Neural progenitor cell (in vitro differentiated cells): ENCODE data around the gene SDK1. TPM values are rescaled to one million over a fixed set of nuclear protein-coding genes. Genes with fewer than 3 reads are reported as not detected.

ENCODE experiments used
- DNase-seq: peaks from one replicate; pipeline ENCODE4 v3.0.0-alpha.2; 2016; ENCODE audit warnings: low spot score
- H2AFZ ChIP-seq: fragments of 200-600 bp; sonication (generic); replicated peaks from 2 replicates; pipeline ENCODE4 v1.6.1; 2016; ENCODE audit warnings: antibody characterized with exemption
- H3F3A ChIP-seq: fragments of 200-600 bp; sonication (generic); 2 replicates; pipeline ENCODE4 v1.6.1; 2016; ENCODE audit warnings: antibody characterized with exemption, low read depth
- H3K27ac ChIP-seq: fragments of 200-600 bp; sonication (generic); 2 replicates; pipeline ENCODE4 v1.5.1; 2016; ENCODE audit warnings: mild to moderate bottlenecking
- H3K27me3 ChIP-seq: fragments of 200-600 bp; sonication (generic); 2 replicates; pipeline ENCODE4 v1.6.1; 2016; ENCODE audit warnings: mild to moderate bottlenecking, moderate library complexity
- H3K36me3 ChIP-seq: fragments of 200-600 bp; sonication (generic); 2 replicates; pipeline ENCODE4 v1.5.1; 2016
- H3K4me1 ChIP-seq: fragments of 200-600 bp; sonication (generic); 2 replicates; pipeline ENCODE4 v1.6.1; 2016; ENCODE audit warnings: mixed run types
- H3K4me2 ChIP-seq: fragments of 200-600 bp; sonication (generic); 2 replicates; pipeline ENCODE4 v1.6.1; 2016
- H3K4me3 ChIP-seq: fragments of 200-600 bp; sonication (generic); 2 replicates; pipeline ENCODE4 v1.5.1; 2016
- H3K79me2 ChIP-seq: fragments of 200-600 bp; sonication (generic); 2 replicates; pipeline ENCODE4 v1.6.1; 2016; ENCODE audit warnings: low read depth
- H3K9ac ChIP-seq: fragments of 200-600 bp; sonication (generic); 2 replicates; pipeline ENCODE4 v1.6.1; 2016
- H3K9me3 ChIP-seq: fragments of 200-600 bp; sonication (generic); 2 replicates; pipeline ENCODE4 v1.5.1; 2016; ENCODE audit warnings: low read depth
- H4K20me1 ChIP-seq: fragments of 200-600 bp; sonication (generic); 2 replicates; pipeline ENCODE4 v1.6.1; 2016; ENCODE audit warnings: low read depth
- H3K27ac Mint-ChIP-seq: 3 replicates; pipeline ENCODE4 v1.8.0; 2021; ENCODE audit warnings: mixed read lengths
- H3K27me3 Mint-ChIP-seq: 2 replicates; pipeline ENCODE4 v1.8.0; 2022; ENCODE audit warnings: low read depth, mild to moderate bottlenecking, inconsistent platforms, moderate library complexity, mixed read lengths; ENCODE audit not compliant: insufficient read depth
- H3K36me3 Mint-ChIP-seq: 3 replicates; pipeline ENCODE4 v1.8.0; 2021; ENCODE audit warnings: mixed read lengths
- H3K4me1 Mint-ChIP-seq: 3 replicates; pipeline ENCODE4 v1.8.0; 2021; ENCODE audit warnings: mixed read lengths
- H3K4me3 Mint-ChIP-seq: 3 replicates; pipeline ENCODE4 v1.8.0; 2021; ENCODE audit warnings: mild to moderate bottlenecking, moderate library complexity, mixed read lengths
- H3K9me3 Mint-ChIP-seq: 3 replicates; pipeline ENCODE4 v1.8.0; 2020; ENCODE audit warnings: mixed read lengths
- EZH2 ChIP-seq: fragments of 200-600 bp; sonication (generic); IDR thresholded peaks from 2 replicates; pipeline ENCODE4 v1.6.1; 2017; ENCODE audit warnings: antibody characterized with exemption, mild to moderate bottlenecking, moderate library complexity
- EZH2phosphoT487 ChIP-seq: fragments of 200-600 bp; sonication (generic); IDR thresholded peaks from 2 replicates; pipeline ENCODE4 v1.6.1; 2017; ENCODE audit warnings: antibody characterized with exemption
- total RNA-seq: library from RNA; depleted of rRNA; stranded (reverse); fragments of >200 nt; gene quantifications from 2 replicates; pipeline ENCODE4 v1.2.3, GENCODE V29; 2015; ENCODE audit warnings: low replicate concordance
- TF ChIP-seq, protein P1 (sequence below): fragments of 200-600 bp; sonication (generic); IDR thresholded peaks from 2 replicates; pipeline ENCODE4 v1.5.1; 2017; ENCODE audit warnings: antibody characterized with exemption, mild to moderate bottlenecking

The SDK1 gene
- total RNA-seq, 1 donor from 2014 or later: 4.9 TPM

DNA sequence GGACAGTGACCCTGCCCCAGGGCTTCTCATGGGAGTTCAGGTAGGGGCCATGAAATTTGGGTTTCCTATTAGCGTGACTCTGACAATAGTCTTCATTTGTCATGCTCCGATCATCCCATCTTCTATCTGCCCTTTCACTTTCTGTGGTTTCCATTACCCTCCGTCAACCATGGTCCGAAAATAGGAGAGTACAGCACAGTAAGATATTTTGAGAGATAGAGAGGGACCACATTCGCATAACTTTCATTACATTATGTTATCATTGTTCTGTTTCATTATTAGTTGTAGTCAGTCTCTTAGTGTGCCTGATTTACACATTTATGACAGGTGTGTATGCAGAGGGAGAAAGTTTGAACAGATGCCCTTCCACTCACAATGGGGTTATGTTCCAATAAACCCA, 649.2 kb downstream of the SDK1 start:
- Mint-ChIP-seq H3K27me3 (peaks cover 2% of the 10 kb centered on the region), H3K9me3 (peaks cover 2% of the 10 kb centered on the region), H3K4me3 (no peak overlapping the region), H3K4me1 (peaks cover 3% of the 10 kb centered on the region), H3K27ac (no peak overlapping the region), H3K36me3 (peaks cover 9% of the 10 kb centered on the region)
- Histone ChIP-seq H3K9me3 (no peaks in the 10 kb centered on the region), H3K4me3 (no peak overlapping the region), H3K27ac (no peak overlapping the region), H2AFZ (no peak overlapping the region), H3K9ac (no peak overlapping the region), H3K36me3 (no peaks in the 10 kb centered on the region), H3K4me2 (no peak overlapping the region), H3K79me2 (no peaks in the 10 kb centered on the region), H3F3A (no peaks in the 10 kb centered on the region), H3K4me1 (no peaks in the 10 kb centered on the region), H3K27me3 (no peaks in the 10 kb centered on the region), H4K20me1 (no peaks in the 10 kb centered on the region)
- TF ChIP-seq EZH2phosphoT487 (no peak), EZH2 (no peak)
- TF ChIP-seq, protein P1, sequence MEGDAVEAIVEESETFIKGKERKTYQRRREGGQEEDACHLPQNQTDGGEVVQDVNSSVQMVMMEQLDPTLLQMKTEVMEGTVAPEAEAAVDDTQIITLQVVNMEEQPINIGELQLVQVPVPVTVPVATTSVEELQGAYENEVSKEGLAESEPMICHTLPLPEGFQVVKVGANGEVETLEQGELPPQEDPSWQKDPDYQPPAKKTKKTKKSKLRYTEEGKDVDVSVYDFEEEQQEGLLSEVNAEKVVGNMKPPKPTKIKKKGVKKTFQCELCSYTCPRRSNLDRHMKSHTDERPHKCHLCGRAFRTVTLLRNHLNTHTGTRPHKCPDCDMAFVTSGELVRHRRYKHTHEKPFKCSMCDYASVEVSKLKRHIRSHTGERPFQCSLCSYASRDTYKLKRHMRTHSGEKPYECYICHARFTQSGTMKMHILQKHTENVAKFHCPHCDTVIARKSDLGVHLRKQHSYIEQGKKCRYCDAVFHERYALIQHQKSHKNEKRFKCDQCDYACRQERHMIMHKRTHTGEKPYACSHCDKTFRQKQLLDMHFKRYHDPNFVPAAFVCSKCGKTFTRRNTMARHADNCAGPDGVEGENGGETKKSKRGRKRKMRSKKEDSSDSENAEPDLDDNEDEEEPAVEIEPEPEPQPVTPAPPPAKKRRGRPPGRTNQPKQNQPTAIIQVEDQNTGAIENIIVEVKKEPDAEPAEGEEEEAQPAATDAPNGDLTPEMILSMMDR: no peak
- no peak for DNase-seq

DNA sequence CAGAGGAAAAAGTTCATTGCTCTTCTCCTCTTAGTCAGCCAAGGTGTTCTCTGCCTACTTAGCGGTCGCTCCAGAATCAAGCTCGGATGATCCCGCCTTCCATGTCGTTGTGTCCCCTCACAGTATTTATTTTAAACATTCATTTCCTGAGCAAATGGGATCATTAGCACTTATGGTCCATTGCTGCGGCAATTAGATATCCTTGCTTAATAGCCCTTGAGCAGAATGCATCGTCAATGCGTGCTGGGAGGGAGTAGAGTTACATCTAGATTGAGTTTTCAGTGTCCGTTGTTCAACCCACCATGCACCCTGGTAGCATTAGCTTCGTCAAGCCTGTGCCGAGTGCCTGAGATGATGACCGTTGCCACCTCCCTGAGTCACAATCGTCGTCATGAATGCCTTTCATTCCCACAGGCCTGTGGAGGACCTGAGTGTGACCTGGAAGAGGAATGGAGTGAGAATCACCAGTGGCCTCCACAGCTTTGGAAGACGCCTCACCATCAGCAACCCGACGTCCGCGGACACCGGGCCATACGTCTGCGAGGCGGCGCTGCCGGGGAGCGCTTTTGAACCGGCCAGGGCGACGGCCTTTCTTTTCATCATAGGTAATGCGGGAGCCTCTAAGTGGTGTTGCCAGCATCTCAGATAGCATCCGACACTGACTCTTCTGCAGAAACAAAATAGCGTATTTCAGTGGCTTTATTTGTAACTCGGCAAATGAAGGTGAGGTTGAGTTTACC, 650.4 kb downstream of the SDK1 start:
- Histone ChIP-seq H3K4me1 (no peaks in the 10 kb centered on the region), H4K20me1 (no peaks in the 10 kb centered on the region), H3K4me3 (no peak overlapping the region), H3K79me2 (no peaks in the 10 kb centered on the region), H3F3A (no peaks in the 10 kb centered on the region), H3K27ac (no peak overlapping the region), H2AFZ (no peak overlapping the region), H3K36me3 (no peaks in the 10 kb centered on the region), H3K9ac (no peak overlapping the region), H3K9me3 (no peaks in the 10 kb centered on the region), H3K27me3 (no peaks in the 10 kb centered on the region), H3K4me2 (no peak overlapping the region)
- TF ChIP-seq EZH2 (no peak), EZH2phosphoT487 (no peak)
- TF ChIP-seq, protein P1: no peak
- Mint-ChIP-seq H3K4me1 (peaks cover 12% of the 10 kb centered on the region), H3K36me3 (peaks cover 9% of the 10 kb centered on the region), H3K27me3 (peaks cover 2% of the 10 kb centered on the region), H3K27ac (no peak overlapping the region), H3K9me3 (no peaks in the 10 kb centered on the region), H3K4me3 (no peak overlapping the region)
- DNase-seq: no peak

DNA sequence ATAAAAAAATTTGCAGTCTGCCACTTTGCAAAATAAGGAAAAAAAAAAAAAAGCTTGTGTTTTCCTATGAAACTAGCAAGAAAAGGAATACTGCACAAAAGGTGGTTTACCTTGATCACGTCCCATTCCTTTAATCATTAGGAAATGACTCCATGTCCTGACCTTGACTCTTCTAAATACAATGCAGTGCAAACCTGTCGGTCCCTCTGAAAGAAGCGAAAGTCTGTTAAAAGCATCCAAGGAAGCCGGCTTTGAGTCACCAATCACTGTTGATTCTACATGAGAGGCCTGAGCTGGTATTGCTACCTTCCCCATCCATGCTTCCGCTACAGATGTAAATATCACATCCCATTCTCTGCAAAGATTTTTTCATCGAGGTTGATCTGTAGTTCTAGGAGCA, 652.1 kb downstream of the SDK1 start:
- H4K20me1 ChIP-seq: no peaks in the 10 kb centered on the region
- Mint-ChIP-seq H3K36me3 (peaks cover 12% of the 10 kb centered on the region), H3K4me3 (no peak overlapping the region), H3K27me3 (peaks cover 2% of the 10 kb centered on the region), H3K27ac (no peak overlapping the region), H3K4me1 (peaks cover 12% of the 10 kb centered on the region), H3K9me3 (no peaks in the 10 kb centered on the region)
- no peak overlapping the region for H3K4me2 ChIP-seq
- no peak overlapping the region for H3K27ac ChIP-seq
- no peak overlapping the region for H3K4me3 ChIP-seq
- no peaks in the 10 kb centered on the region for H3K27me3 ChIP-seq
- H3K79me2 ChIP-seq: no peaks in the 10 kb centered on the region
- no peaks in the 10 kb centered on the region for H3K36me3 ChIP-seq
- H3F3A ChIP-seq: no peaks in the 10 kb centered on the region
- no peaks in the 10 kb centered on the region for H3K4me1 ChIP-seq
- no peaks in the 10 kb centered on the region for H3K9me3 ChIP-seq
- no peak overlapping the region for H3K9ac ChIP-seq
- no peak for TF ChIP-seq EZH2phosphoT487
- TF ChIP-seq, protein P1: no peak
- TF ChIP-seq EZH2: no peak
- no peak overlapping the region for H2AFZ ChIP-seq
- no peak for DNase-seq
